Stomach (tissue), 4 donors: ENCODE results near the gene UTP4.

ENCODE experiments used
- CTCF ChIP-seq, 7 experiments: fragments of 450-650 bp in 4 of 7; fragments of 200-600 bp in 3 of 7; sonication (generic) in 3 of 7; IDR thresholded peaks; one replicate each; pipeline ENCODE4 v1.5.1; 2016 to 2019; ENCODE audit warnings: antibody characterized with exemption in 7 of 7, control low read depth in 2 of 7, mild to moderate bottlenecking in 1 of 7
- EP300 ChIP-seq: sonication (generic); formaldehyde crosslinking; IDR thresholded peaks from one replicate; pipeline ENCODE4 v1.6.1; 2017; ENCODE audit warnings: antibody characterized with exemption
- POLR2AphosphoS5 ChIP-seq, 3 donors: sonication (generic); formaldehyde crosslinking; IDR thresholded peaks; one replicate each; pipeline ENCODE4 v1.6.1; 2016; ENCODE audit warnings: antibody characterized with exemption in 3 of 3

- TF ChIP-seq POLR2AphosphoS5 (IDR thresholded peaks at IDR 0.05) = no peak
- no peak for TF ChIP-seq CTCF (IDR thresholded peaks at IDR 0.05)
- TF ChIP-seq EP300 = no peak
Measured at GRCh38 chr16:69120096-69120664, 12.3 kb upstream of the UTP4 start.
